Amniotic stem cell (primary cell): ENCODE results near the gene TAOK2.
"Not testable (repeated sequence)": the region's sequence is repeated elsewhere in the genome, so short reads cannot be mapped to it uniquely, and the experiment has no call there.

Source experiments
- DNase-seq: peaks from one replicate; lab custom pipeline; 2025; lab: John Stamatoyannopoulos, UW

Gene TAOK2

GRCh38 chr16:30023586-30023985, 49.9 kb downstream of the TAOK2 start:
- DNase-seq = no peak

DNA sequence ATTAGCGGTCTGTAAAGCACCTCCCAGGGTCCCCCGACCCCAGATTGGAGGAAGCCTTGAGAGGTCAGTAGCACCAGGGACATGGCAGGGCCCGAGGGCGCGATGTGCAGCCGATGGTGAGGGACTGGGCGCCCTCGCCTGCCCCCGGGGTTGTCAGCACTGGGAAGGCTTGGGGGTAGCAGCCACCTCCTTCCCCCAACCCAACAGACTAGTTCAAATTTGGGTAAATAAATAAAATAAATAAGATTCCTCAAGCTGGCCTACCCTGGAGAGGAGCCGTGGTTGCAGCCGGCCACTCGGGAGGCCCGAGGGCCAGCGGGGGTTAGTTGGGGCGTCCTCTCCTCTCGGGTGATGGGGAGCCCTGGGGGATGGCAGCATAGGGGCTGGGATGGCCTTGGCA, 50.8 kb downstream of the TAOK2 start:
- no peak for DNase-seq

DNA sequence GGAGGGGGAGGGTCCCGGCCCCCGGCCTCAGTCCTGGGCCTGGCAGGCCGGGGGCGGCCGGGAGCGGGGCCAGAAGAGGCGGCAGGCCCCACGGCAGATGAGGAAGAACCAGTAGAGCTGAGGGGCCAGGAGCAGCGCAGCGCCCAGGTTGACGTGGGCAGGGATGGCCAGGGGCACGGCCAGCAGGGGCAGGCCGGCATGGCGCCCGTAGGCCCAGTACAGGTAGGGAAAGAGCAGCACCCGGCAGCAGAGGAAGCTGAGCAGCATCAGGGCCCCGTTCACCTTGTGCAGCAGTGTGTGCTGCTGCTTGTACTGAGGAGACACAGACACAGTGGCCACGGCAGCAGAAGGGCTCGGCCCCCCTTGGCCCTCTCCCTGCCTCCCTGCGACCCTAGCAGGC, 51.5 kb downstream of the TAOK2 start:
- DNase-seq = no peak

- no peak for DNase-seq
These were observed 51.9 kb downstream of the TAOK2 start for GRCh38 chr16:30025574-30025973.

DNA sequence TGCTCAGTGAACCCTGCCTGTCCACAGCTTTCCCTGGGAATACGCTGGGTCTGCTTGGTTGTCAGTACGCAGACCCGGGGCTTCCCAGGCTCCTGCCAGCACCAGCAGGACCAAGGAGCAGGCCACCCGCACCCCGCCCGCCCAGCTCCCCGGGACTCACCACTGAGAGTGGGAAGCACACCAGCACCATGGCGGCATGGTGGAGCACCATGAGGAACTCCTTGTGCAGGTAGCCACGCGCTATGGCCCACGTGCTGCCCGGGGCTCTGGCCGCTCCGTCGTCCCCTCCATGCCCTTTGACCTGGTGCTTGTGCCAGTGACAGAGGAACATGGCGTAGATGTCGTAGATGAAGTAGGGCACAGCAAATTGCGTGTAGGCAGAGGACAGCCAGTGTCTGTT, 52.8 kb downstream of the TAOK2 start:
- no peak for DNase-seq

GRCh38 chr16:30027588-30028437, 54.1 kb downstream of the TAOK2 start:
- no peak for DNase-seq

DNA sequence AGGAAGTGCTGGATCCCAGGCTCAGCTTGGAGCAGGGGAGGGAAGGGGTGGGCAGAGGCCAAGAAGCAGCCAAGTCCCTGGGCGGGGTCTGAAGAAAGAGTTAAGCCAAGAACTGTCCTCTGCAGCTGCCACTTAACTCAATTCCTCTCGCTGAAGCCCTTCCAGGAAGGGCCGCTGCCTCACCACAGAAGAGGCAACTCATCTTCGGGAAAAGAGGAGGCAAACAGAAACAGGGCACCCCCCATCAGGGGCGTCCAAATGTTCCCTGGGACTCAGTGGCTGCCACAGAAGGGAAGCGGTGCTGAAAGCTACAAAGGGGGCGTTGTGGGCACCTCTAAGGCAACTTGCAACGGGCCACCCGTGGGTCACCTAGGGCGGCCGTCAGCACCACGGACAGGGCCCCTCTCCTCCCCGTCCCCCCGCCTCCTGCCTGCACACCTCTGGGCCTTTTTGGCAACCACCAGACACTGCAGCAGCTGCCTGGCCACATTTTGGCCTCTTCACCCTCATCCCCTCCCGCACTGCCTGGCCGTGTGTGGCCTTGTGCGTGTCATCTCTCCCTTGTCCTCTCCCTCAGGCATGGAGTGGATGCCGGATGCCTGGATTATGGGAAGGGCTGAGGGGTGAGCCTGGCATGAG, 54.9 kb downstream of the TAOK2 start:
- DNase-seq = no peak

DNA sequence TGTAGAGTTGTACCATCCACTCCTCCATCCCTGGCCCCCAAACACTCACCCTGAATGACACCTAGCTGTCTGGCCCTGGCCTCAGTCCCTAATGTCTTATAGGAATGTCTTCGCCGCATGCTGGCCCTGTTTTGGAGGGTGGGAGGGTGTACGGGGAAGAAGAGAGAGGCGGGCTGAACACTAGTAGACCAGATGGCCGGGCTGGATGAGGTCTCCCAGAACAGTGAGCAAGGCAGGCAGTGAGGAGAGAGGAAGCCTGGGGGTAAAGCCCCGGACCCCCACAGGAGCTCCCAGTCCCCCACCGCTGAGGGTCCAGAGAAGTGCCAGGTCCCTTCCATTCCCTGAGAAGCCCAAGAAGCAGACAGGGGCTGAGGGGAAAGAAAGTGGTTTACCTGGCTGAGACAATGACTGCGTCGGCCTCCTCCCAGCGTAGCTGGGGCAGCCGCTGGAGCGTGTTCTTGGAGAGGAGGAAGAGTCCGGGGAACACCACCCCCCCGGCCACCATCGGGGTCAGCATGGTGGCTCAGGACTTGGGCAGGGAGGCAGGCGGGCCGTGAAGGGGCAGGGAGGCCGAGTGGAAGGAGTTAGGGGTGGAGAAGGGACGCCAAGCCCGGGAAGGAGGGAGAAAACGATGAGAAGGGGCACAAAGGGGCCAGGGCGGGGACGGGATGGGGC, 56.5 kb downstream of the TAOK2 start:
- DNase-seq = no peak

GRCh38 chr16:30030841-30031413, 57.3 kb downstream of the TAOK2 start, which contains the start of gene TLCD3B:
TSS of gene TLCD3B (minus strand) at chr16:30031271. CDS start at chr16:30030527, 744 bp downstream.
- no peak for DNase-seq

GRCh38 chr16:30031477-30031918, 57.8 kb downstream of the TAOK2 start:
- no peak for DNase-seq

DNA sequence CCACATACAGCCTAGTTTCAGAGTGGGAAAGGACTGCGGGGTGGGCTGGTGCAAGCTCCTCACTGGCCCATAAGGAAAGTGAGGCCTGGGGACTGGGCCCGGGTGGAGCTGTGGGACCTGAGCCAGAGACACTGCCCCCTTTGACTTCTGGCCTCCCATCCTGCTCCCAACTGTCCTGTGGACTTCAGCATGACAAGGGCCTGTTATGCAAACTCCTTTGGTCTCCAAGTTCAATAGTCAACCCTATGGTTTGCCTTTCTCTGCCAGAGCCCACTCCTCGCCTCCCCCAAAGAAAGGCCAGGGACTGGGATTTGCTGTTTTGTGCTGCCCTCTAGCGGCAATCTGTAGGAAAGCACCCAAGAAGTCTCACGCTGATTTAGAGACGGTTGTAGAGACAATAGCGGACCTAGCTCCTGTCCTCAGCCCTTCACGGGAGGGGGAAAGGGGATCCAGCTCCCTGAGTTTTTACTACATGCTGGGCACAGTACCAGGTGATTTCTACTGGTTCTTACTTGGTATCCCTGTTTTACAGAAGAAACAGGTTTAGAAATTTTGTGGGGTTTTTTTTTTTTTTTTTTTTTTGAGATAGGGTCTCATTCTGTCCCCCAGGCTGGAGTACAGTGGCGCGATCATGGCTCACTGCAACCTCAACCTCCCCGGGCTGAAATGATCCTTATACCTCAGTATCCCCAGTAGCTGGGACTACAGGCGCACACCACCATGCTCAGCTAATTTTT, 58.6 kb downstream of the TAOK2 start:
- no peak for DNase-seq

DNA sequence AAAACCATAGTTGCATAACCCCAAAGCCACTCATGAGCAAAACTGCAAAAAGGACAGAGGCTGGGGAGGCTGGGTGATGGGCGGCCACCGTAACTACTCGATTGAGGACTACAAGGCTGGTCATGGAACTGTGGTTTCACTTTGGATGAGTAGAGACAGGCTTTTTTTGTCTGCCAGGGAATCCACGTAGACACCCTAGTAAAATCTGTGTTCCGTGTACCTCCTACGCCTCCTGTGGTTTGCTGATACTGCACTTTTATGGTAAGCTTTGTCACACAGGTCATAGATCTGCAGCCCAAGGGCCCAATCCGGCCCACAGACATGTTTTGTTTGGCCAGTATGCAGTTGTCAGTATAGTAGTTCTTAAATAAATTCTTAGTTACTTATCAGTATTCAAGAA, 59.6 kb downstream of the TAOK2 start:
- DNase-seq = no peak

GRCh38 chr16:30040221-30040620, 66.6 kb downstream of the TAOK2 start:
- DNase-seq = no peak

GRCh38 chr16:30040690-30041089, 67.0 kb downstream of the TAOK2 start:
- not testable (repeated sequence) for DNase-seq

- DNase-seq = no peak
These were observed 68.2 kb downstream of the TAOK2 start for GRCh38 chr16:30041841-30042240.
